ENCODE measurements around the gene MXI1.

- TF ChIP-seq CTCF (IDR thresholded peaks at IDR 0.05) (no peak), EP300 (IDR thresholded peaks at IDR 0.05) (no peak)
Observed at GRCh38 chr10:110168601-110169481, 38.6 kb upstream of the MXI1 start.
